CD4-positive, alpha-beta T cell (primary cell): ENCODE results near the gene SLC1A3. TPM values are rescaled to one million over a fixed set of nuclear protein-coding genes. Genes with fewer than 3 reads are reported as not detected.

Source experiments
- ATAC-seq: fragments of 200-7000 bp; cut with Tn5 transposase; one replicate; pipeline ENCODE4 v1.10.0; 2022; ENCODE audit warnings: mild to moderate bottlenecking; ENCODE audit not compliant: poor library complexity
- CTCF ChIA-PET: fragments of 350-600 bp; sonication (Branson Sonifier 250); formaldehyde crosslinking; loops from one replicate; lab custom pipeline; 2021; ENCODE audit warnings: antibody characterized with exemption, inconsistent platforms; lab: Charles Lee
- POLR2A ChIA-PET: fragments of 350-600 bp; sonication (Branson Sonifier 250); formaldehyde crosslinking; loops from one replicate; lab custom pipeline; 2021; ENCODE audit warnings: antibody characterized with exemption, inconsistent platforms; lab: Charles Lee
- DNase-seq, 14 experiments: peaks; one replicate each; pipeline ENCODE4 v3.0.0-alpha.2; 2013 to 2020; ENCODE audit warnings: mixed read lengths in 2 of 14
- H3K27ac ChIP-seq, 2 donors: one replicate each; pipeline versions ENCODE4 v1.5.1 to v1.7.0; 2013; ENCODE audit warnings: low read length in 2 of 2, low read depth in 1 of 2, mild to moderate bottlenecking in 1 of 2
- H3K27me3 ChIP-seq, 2 experiments: 1 replicate in 1 of 2; 2 replicates in 1 of 2; pipeline versions ENCODE4 v1.6.1 to v1.7.0; 2013; ENCODE audit warnings: low read length in 2 of 2, control low read depth in 1 of 2, mild to moderate bottlenecking in 1 of 2, moderate library complexity in 1 of 2; ENCODE audit not compliant: insufficient read depth in 2 of 2, control insufficient read depth in 1 of 2
- H3K36me3 ChIP-seq: one replicate; pipeline ENCODE4 v1.6.1; 2013; ENCODE audit warnings: low read length, control low read depth; ENCODE audit not compliant: insufficient read depth
- H3K4me1 ChIP-seq: one replicate; pipeline ENCODE4 v1.6.1; 2013; ENCODE audit warnings: low read length, control low read depth; ENCODE audit not compliant: insufficient read depth
- H3K4me3 ChIP-seq: one replicate; pipeline ENCODE4 v1.5.1; 2013; ENCODE audit warnings: mild to moderate bottlenecking, low read length, moderate library complexity
- H3K9me3 ChIP-seq, 2 experiments: 1 replicate in 1 of 2; 2 replicates in 1 of 2; pipeline versions ENCODE4 v1.6.1 to v1.7.0; 2013; ENCODE audit warnings: low read length in 2 of 2, mild to moderate bottlenecking in 2 of 2, control low read depth in 1 of 2, moderate library complexity in 1 of 2; ENCODE audit not compliant: control insufficient read depth in 1 of 2, insufficient read depth in 1 of 2
- H3K27ac Mint-ChIP-seq: one replicate; pipeline ENCODE4 v1.8.0; 2020; ENCODE audit warnings: mixed read lengths
- H3K27me3 Mint-ChIP-seq: one replicate; pipeline ENCODE4 v1.8.0; 2021; ENCODE audit warnings: mixed read lengths
- H3K36me3 Mint-ChIP-seq: one replicate; pipeline ENCODE4 v1.8.0; 2021; ENCODE audit warnings: low read depth, mixed read lengths
- H3K4me1 Mint-ChIP-seq: one replicate; pipeline ENCODE4 v1.8.0; 2021; ENCODE audit warnings: low read depth, mixed read lengths
- H3K4me3 Mint-ChIP-seq: one replicate; pipeline ENCODE4 v1.8.0; 2020; ENCODE audit warnings: mild to moderate bottlenecking, mixed read lengths
- H3K9me3 Mint-ChIP-seq: one replicate; pipeline ENCODE4 v1.8.0; 2020; ENCODE audit warnings: mixed read lengths
- CTCF ChIP-seq: fragments of 200-600 bp; IDR thresholded peaks from one replicate; pipeline ENCODE4 v1.8.0; 2022; ENCODE audit warnings: antibody characterized with exemption, mild to moderate bottlenecking
- intact Hi-C, 2 experiments: fragments of 100-400 bp; cut with DNase I in 1 of 2; cut with micrococcal nuclease in 1 of 2; formaldehyde crosslinking; loops; one replicate each; pipeline versions ENCODE4 v1.15.1 to v1.9.0; 2023 to 2025; cut with DNase I, micrococcal nuclease
- total RNA-seq, 174 experiments: library from RNA in 2 of 174; stranded (reverse) in 2 of 174; gene quantifications; one replicate each; pipeline ENCODE4 v1.2.3 and lab custom pipeline; 2021 to 2026

Gene SLC1A3
- total RNA-seq, 2 experiments from 2014 or later, result not detected

DNA sequence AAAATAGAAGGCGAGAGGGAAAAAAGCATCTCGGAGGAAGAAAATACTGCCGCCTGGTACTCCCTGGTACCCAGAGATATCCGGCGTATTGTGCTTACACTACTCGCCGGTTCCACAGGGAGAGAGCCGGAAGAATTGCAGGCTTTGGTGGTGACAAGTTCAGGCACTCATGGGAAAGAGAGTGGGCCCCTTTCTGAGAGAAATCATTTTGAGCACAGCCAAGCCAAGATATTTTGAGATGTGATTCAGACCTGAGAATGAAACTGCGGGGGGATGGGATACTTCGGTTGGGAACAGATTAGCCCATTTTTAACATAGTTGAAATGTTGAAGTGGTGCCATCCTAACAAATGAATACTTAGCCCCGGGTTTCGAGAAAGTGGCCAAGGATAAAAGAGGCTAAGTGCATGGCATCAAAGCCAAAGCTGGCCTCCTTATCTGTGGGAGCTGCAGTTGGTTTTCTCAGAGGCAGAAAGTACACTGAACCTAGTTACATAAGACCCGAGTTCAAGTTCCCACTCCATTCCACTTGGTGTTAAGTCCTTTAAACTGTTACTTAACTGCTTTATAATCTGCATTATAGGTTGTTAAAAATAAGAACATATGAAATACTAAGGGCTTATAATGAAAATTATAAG, 62.7 kb downstream of the SLC1A3 start:
- ATAC-seq (no peak), DNase-seq (no peak)
- Histone ChIP-seq H3K4me1 (no peaks in the 10 kb centered on the region), H3K27ac (no peak overlapping the region), H3K36me3 (no peaks in the 10 kb centered on the region), H3K9me3 (no peaks in the 10 kb centered on the region), H3K27me3 (peaks cover 0 to under 1% of the 10 kb centered on the region in 2 experiments), H3K4me3 (no peak overlapping the region)
- no peaks in the 10 kb centered on the region for H3K9me3 Mint-ChIP-seq
- intact Hi-C loops, result no loop called here
- peaks cover 8% of the 10 kb centered on the region for H3K27me3 Mint-ChIP-seq
- no peak overlapping the region for H3K27ac Mint-ChIP-seq
- H3K36me3 Mint-ChIP-seq, result no peaks in the 10 kb centered on the region
- TF ChIP-seq CTCF, result no peak
- H3K4me3 Mint-ChIP-seq, result no peak overlapping the region
- no peaks in the 10 kb centered on the region for H3K4me1 Mint-ChIP-seq
- ChIA-PET POLR2A (no interaction called here), CTCF (no interaction called here)

GRCh38 chr5:36670548-36670947, 64.1 kb downstream of the SLC1A3 start:
- ATAC-seq (no peak), DNase-seq (no peak)
- Mint-ChIP-seq H3K4me3 (no peak overlapping the region), H3K27me3 (peaks cover 8% of the 10 kb centered on the region), H3K36me3 (no peaks in the 10 kb centered on the region), H3K27ac (no peak overlapping the region), H3K9me3 (no peaks in the 10 kb centered on the region), H3K4me1 (no peaks in the 10 kb centered on the region)
- Histone ChIP-seq H3K36me3 (no peaks in the 10 kb centered on the region), H3K4me3 (no peak overlapping the region), H3K9me3 (no peaks in the 10 kb centered on the region), H3K27ac (no peak overlapping the region), H3K4me1 (no peaks in the 10 kb centered on the region), H3K27me3 (peaks cover 0 to 3% of the 10 kb centered on the region in 2 experiments)
- intact Hi-C loops, result no loop called here
- no peak for TF ChIP-seq CTCF
- CTCF ChIA-PET, result no interaction called here
- POLR2A ChIA-PET, result no interaction called here

DNA sequence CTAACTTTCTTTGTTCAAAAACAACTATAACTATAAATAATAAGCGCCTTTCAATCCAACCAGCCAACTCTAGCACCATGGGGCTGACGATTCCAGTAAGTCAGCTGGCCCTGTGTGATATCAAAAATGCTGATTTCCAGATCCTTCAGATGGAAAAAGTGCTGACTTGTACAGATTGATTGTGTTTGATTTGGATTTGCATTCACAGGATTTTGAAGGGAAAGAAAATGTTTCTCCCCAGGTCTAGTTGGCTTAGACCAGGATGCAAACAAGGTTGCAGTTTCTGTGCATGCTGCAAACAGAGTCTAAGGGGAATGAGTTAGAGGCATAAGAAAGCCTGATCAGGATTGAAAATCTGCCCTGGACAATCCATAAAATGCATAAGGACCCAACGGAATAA, 68.9 kb downstream of the SLC1A3 start:
- ChIA-PET POLR2A (no interaction called here), CTCF (no interaction called here)
- intact Hi-C loops, result no loop called here
- H3K9me3 Mint-ChIP-seq, result no peaks in the 10 kb centered on the region
- no peaks in the 10 kb centered on the region for H3K9me3 ChIP-seq
- ATAC-seq (no peak), DNase-seq (no peak)
- H3K27ac ChIP-seq, result no peak overlapping the region
- H3K36me3 Mint-ChIP-seq, result no peaks in the 10 kb centered on the region
- no peak for TF ChIP-seq CTCF
- H3K4me1 ChIP-seq, result no peaks in the 10 kb centered on the region
- H3K4me1 Mint-ChIP-seq, result no peaks in the 10 kb centered on the region
- H3K27me3 Mint-ChIP-seq, result no peaks in the 10 kb centered on the region
- no peak overlapping the region for H3K4me3 ChIP-seq
- peaks cover 0 to 3% of the 10 kb centered on the region in 2 experiments for H3K27me3 ChIP-seq
- H3K4me3 Mint-ChIP-seq, result no peak overlapping the region
- no peak overlapping the region for H3K27ac Mint-ChIP-seq
- no peaks in the 10 kb centered on the region for H3K36me3 ChIP-seq
